H1 (cell line): ENCODE data around the gene RFK. TPM values are rescaled to one million over a fixed set of nuclear protein-coding genes. Genes with fewer than 3 reads are reported as not detected.

ENCODE experiments used
- CTCF ChIA-PET: fragments of 300-600 bp; sonication (Branson Sonifier 250); formaldehyde crosslinking; loops from one replicate; lab custom pipeline; 2021; ENCODE audit not compliant: partially characterized antibody; lab: Charles Lee
- POLR2A ChIA-PET: fragments of 300-600 bp; sonication (Branson Sonifier 250); formaldehyde crosslinking; loops from one replicate; lab custom pipeline; 2021; ENCODE audit warnings: inconsistent platforms; ENCODE audit not compliant: partially characterized antibody; lab: Charles Lee
- DNase-seq, 2 experiments: peaks; one replicate each; pipeline versions ENCODE4 v3.0.0 to v3.0.0-alpha.2; 2010 to 2022; ENCODE audit warnings: low spot score in 2 of 2, low read depth in 1 of 2, mixed read lengths in 1 of 2
- FAIRE-seq: peaks from 2 replicates; lab custom pipeline; 2011; peaks lifted over from hg19 to GRCh38; lab: Jason Lieb, UNC
- H2AFZ ChIP-seq: 2 replicates; pipeline ENCODE4 v1.8.1; 2012; ENCODE audit warnings: low read length, inconsistent platforms
- H2AK5ac ChIP-seq: 2 replicates; pipeline ENCODE4 v1.6.1; 2013; ENCODE audit warnings: low read depth, low read length
- H2BK120ac ChIP-seq: replicated peaks from 2 replicates; pipeline ENCODE3; 2013; ENCODE audit warnings: low read depth, low read length, inconsistent platforms
- H2BK12ac ChIP-seq: 2 replicates; pipeline ENCODE4 v1.6.1; 2013; ENCODE audit warnings: low read depth, low read length
- H2BK15ac ChIP-seq: 2 replicates; pipeline ENCODE4 v1.6.1; 2013; ENCODE audit warnings: low read length
- H2BK20ac ChIP-seq: 2 replicates; pipeline ENCODE4 v1.6.1; 2013; ENCODE audit warnings: low read length
- H2BK5ac ChIP-seq: 2 replicates; pipeline ENCODE4 v1.6.1; 2013; ENCODE audit warnings: low read depth, low read length
- H3K14ac ChIP-seq: 2 replicates; pipeline ENCODE4 v1.6.1; 2013; ENCODE audit warnings: inconsistent platforms; ENCODE audit not compliant: insufficient read length
- H3K18ac ChIP-seq: 2 replicates; pipeline ENCODE4 v1.6.1; 2013; ENCODE audit warnings: low read length; ENCODE audit errors: extremely low read depth
- H3K23ac ChIP-seq: 2 replicates; pipeline ENCODE4 v1.6.1; 2013; ENCODE audit warnings: inconsistent platforms; ENCODE audit not compliant: insufficient read length
- H3K23me2 ChIP-seq: 2 replicates; pipeline ENCODE4 v1.6.1; 2013; ENCODE audit warnings: low read depth, low read length
- H3K27ac ChIP-seq: 2 replicates; pipeline ENCODE4 v1.6.1; 2011; ENCODE audit warnings: low read depth, low read length, inconsistent platforms
- H3K27me3 ChIP-seq, 4 experiments: replicated peaks in 1 of 4; 1 replicate in 1 of 4; 2 replicates in 3 of 4; pipeline versions ENCODE4 v1.6.1 to v1.8.1; 2011 to 2013; ENCODE audit warnings: low read length in 3 of 4, mild to moderate bottlenecking in 3 of 4, inconsistent platforms in 2 of 4, mixed read lengths in 2 of 4, moderate library complexity in 1 of 4; ENCODE audit not compliant: control insufficient read depth in 3 of 4, insufficient read depth in 3 of 4; ENCODE audit errors: extremely low read depth in 1 of 4
- H3K36me3 ChIP-seq, 4 experiments: 2 replicates each; pipeline versions ENCODE4 v1.6.1 to v1.8.1; 2011 to 2013; ENCODE audit warnings: mild to moderate bottlenecking in 4 of 4, low read length in 3 of 4, moderate library complexity in 2 of 4, control low read depth in 1 of 4, inconsistent platforms in 1 of 4; ENCODE audit not compliant: insufficient read depth in 4 of 4, control insufficient read depth in 2 of 4
- H3K4ac ChIP-seq: replicated peaks from 2 replicates; pipeline ENCODE3; 2013; ENCODE audit warnings: low read length, low read depth, mixed read lengths, inconsistent platforms; ENCODE audit not compliant: insufficient read length
- H3K4me1 ChIP-seq, 4 experiments: replicated peaks in 1 of 4; 1 replicate in 1 of 4; 2 replicates in 3 of 4; pipeline versions ENCODE4 v1.6.1 to v1.8.1; 2011 to 2013; ENCODE audit warnings: low read length in 3 of 4, inconsistent platforms in 2 of 4, mixed read lengths in 1 of 4; ENCODE audit not compliant: insufficient read depth in 4 of 4, control insufficient read depth in 3 of 4
- H3K4me2 ChIP-seq, 2 experiments: 2 replicates each; pipeline versions ENCODE4 v1.6.1 to v1.8.1; 2011 to 2013; ENCODE audit warnings: low read depth in 2 of 2, low read length in 2 of 2, control low read depth in 1 of 2, inconsistent platforms in 1 of 2, mild to moderate bottlenecking in 1 of 2; ENCODE audit not compliant: insufficient read depth in 1 of 2
- H3K4me3 ChIP-seq, 4 experiments: fragments of 200-600, 300-600 bp in 1 of 4; sonication (generic), shearing (Covaris generic), sonication (Bioruptor Twin) in 1 of 4; 2 replicates each; pipeline versions ENCODE4 v1.5.1 to v1.8.1; 2011 to 2016; ENCODE audit warnings: low read length in 4 of 4, low read depth in 3 of 4, control low read depth in 2 of 4, inconsistent platforms in 2 of 4, mild to moderate bottlenecking in 2 of 4, mixed read lengths in 1 of 4, moderate library complexity in 1 of 4; ENCODE audit not compliant: insufficient read depth in 2 of 4; ENCODE audit errors: extremely low read depth in 1 of 4
- H3K56ac ChIP-seq: replicated peaks from 2 replicates; pipeline ENCODE3; 2013; ENCODE audit warnings: low read depth, mild to moderate bottlenecking, mixed read lengths, low read length, inconsistent platforms; ENCODE audit not compliant: insufficient read length
- H3K79me1 ChIP-seq: 2 replicates; pipeline ENCODE4 v1.6.1; 2013; ENCODE audit warnings: low read depth, low read length, control low read depth
- H3K79me2 ChIP-seq, 2 experiments: 2 replicates each; pipeline versions ENCODE4 v1.6.1 to v1.8.1; 2012 to 2013; ENCODE audit warnings: low read length in 2 of 2, mild to moderate bottlenecking in 2 of 2, inconsistent platforms in 1 of 2; ENCODE audit not compliant: insufficient read depth in 2 of 2, control insufficient read depth in 1 of 2
- H3K9ac ChIP-seq, 4 experiments: replicated peaks in 1 of 4; 1 replicate in 1 of 4; 2 replicates in 3 of 4; pipeline versions ENCODE4 v1.6.1 to v1.8.1; 2011 to 2013; ENCODE audit warnings: low read depth in 3 of 4, low read length in 3 of 4, control low read depth in 2 of 4, mild to moderate bottlenecking in 2 of 4, moderate library complexity in 2 of 4, inconsistent platforms in 1 of 4; ENCODE audit errors: extremely low read depth in 1 of 4
- H3K9me3 ChIP-seq, 2 experiments: 2 replicates each; pipeline versions ENCODE4 v1.6.1 to v1.8.1; 2012 to 2013; ENCODE audit warnings: mild to moderate bottlenecking in 2 of 2, moderate library complexity in 2 of 2, control low read depth in 1 of 2, inconsistent platforms in 1 of 2, low read depth in 1 of 2, low read length in 1 of 2, mixed read lengths in 1 of 2; ENCODE audit not compliant: insufficient read depth in 2 of 2
- H4K20me1 ChIP-seq, 2 experiments: replicated peaks in 1 of 2; 2 replicates each; pipeline versions ENCODE3 to v1.8.1; 2011 to 2013; ENCODE audit warnings: inconsistent platforms in 2 of 2, low read length in 2 of 2, mild to moderate bottlenecking in 1 of 2; ENCODE audit not compliant: insufficient read depth in 2 of 2, control insufficient read depth in 1 of 2
- H4K5ac ChIP-seq: 2 replicates; pipeline ENCODE4 v1.6.1; 2013; ENCODE audit warnings: low read length, low read depth, mixed read lengths, inconsistent platforms; ENCODE audit not compliant: insufficient read length
- H4K8ac ChIP-seq: 2 replicates; pipeline ENCODE4 v1.8.0; 2013; ENCODE audit warnings: mild to moderate bottlenecking, moderate library complexity, low read length, inconsistent platforms; ENCODE audit not compliant: insufficient read depth; ENCODE audit errors: extremely low read depth
- H4K91ac ChIP-seq: replicated peaks from 2 replicates; pipeline ENCODE3; 2013; ENCODE audit warnings: low read length, mixed read lengths, inconsistent platforms; ENCODE audit not compliant: insufficient read length
- CBX5 ChIP-seq: fragments of 300-800, 300-1000 bp; sonication (generic); IDR thresholded peaks from 2 replicates; pipeline ENCODE4 v1.7.1; 2016; ENCODE audit warnings: antibody characterized with exemption, low read length, low read depth
- EP300 ChIP-seq, 2 experiments: IDR thresholded peaks; 1 replicate in 1 of 2; 2 replicates in 1 of 2; pipeline ENCODE4 v1.6.1; 2011 to 2012; ENCODE audit warnings: low read depth in 2 of 2, low read length in 2 of 2, mild to moderate bottlenecking in 2 of 2, borderline replicate concordance in 1 of 2, inconsistent platforms in 1 of 2, moderate library complexity in 1 of 2
- EZH2 ChIP-seq: fragments of 200-600 bp; sonication (generic); IDR thresholded peaks from 2 replicates; pipeline ENCODE4 v1.7.1; 2012; ENCODE audit warnings: low read depth, mild to moderate bottlenecking, moderate library complexity, low read length, inconsistent platforms; ENCODE audit not compliant: severe bottlenecking
- GTF2F1 ChIP-seq: IDR thresholded peaks from 2 replicates; pipeline ENCODE4 v1.6.1; 2012; ENCODE audit warnings: low read depth, low read length, improper control_type of control experiment, borderline replicate concordance
- KDM4A ChIP-seq: IDR thresholded peaks from one replicate; pipeline ENCODE4 v1.7.1; 2012; ENCODE audit warnings: low read depth, mild to moderate bottlenecking, moderate library complexity, low read length, inconsistent platforms; ENCODE audit not compliant: severe bottlenecking
- KDM5A ChIP-seq: fragments of 200-600 bp; IDR thresholded peaks from 2 replicates; pipeline ENCODE4 v1.7.1; 2012; ENCODE audit warnings: mild to moderate bottlenecking, low read length, inconsistent platforms, mixed read lengths
- NRF1 ChIP-seq: IDR thresholded peaks from 2 replicates; pipeline ENCODE4 v1.6.1; 2011; ENCODE audit warnings: mild to moderate bottlenecking, low read depth, low read length, improper control_type of control experiment
- POLR2AphosphoS5 ChIP-seq: IDR thresholded peaks from 2 replicates; pipeline ENCODE4 v1.6.1; 2011; ENCODE audit warnings: low read depth, low read length
- SIRT6 ChIP-seq: IDR thresholded peaks from one replicate; pipeline ENCODE4 v1.7.1; 2012; ENCODE audit warnings: low read length, inconsistent platforms
- SP2 ChIP-seq: IDR thresholded peaks from 2 replicates; pipeline ENCODE4 v1.6.1; 2012; ENCODE audit warnings: mild to moderate bottlenecking, low read length, inconsistent platforms
- TBP ChIP-seq: IDR thresholded peaks from 2 replicates; pipeline ENCODE4 v1.6.1; 2011; ENCODE audit warnings: low read depth, low read length, improper control_type of control experiment
- TEAD4 ChIP-seq: IDR thresholded peaks from 2 replicates; pipeline ENCODE4 v1.6.1; 2012; ENCODE audit warnings: low read depth, low read length, inconsistent platforms, mixed read lengths
- USF2 ChIP-seq: IDR thresholded peaks from 2 replicates; pipeline ENCODE4 v1.6.1; 2011; ENCODE audit warnings: low read length, improper control_type of control experiment
- WGBS, 2 experiments: shearing (Covaris generic) in 1 of 2; methylation state at CpG; one replicate each; pipeline versions ENCODE4 v1.1.6 to v1.1.7; 2013 to 2015; ENCODE audit warnings: low lambda C conversion rate in 2 of 2, mixed read lengths in 2 of 2, inconsistent platforms in 1 of 2, low coverage in 1 of 2, missing lambda C conversion rate in 1 of 2; ENCODE audit not compliant: insufficient replicate concordance in 2 of 2, insufficient coverage in 1 of 2, insufficient read length in 1 of 2; ENCODE audit errors: extremely low coverage in 1 of 2, missing lambda C conversion rate in 1 of 2; 5-methylcytosine and 5-hydroxymethylcytosine counted together
- polyA plus RNA-seq, 7 experiments: library from polyadenylated mRNA; depleted of rRNA in 3 of 7; stranded (reverse) in 5 of 7; unstranded in 2 of 7; fragments of >200 nt in 5 of 7; fragments of 200-250 nt in 2 of 7; gene quantifications; 1 replicate in 5 of 7; 2 replicates in 1 of 7; 4 replicates in 1 of 7; pipeline versions ENCODE4 v1.2.1 to v1.2.3, GENCODE V29; 2011 to 2013; ENCODE audit warnings: missing spikeins in 2 of 7, mixed read lengths in 2 of 7
- total RNA-seq: library from RNA; stranded (reverse); fragmentation: NEBNext Ultra II Directional; extraction: Animal tissue kit (Norgen Biotek cat#: 25700); gene quantifications from 2 replicates; pipeline ENCODE4 v1.2.1, GENCODE V29; 2021

The RFK gene
- total and polyA plus RNA-seq, 2 of the 8 experiments (the other 6 are each of a cell fraction or from before 2014, with no cell fraction given), result 4.3 to 10.6 TPM

GRCh38 chr9:76426807-76427419 is 32.7 kb upstream of the RFK start:
- no peak for DNase-seq
- H3K23me2 ChIP-seq, result no peaks in the 10 kb centered on the region
- no peak overlapping the region for H3K14ac ChIP-seq
- no peak overlapping the region for H3K18ac ChIP-seq
- H3K9ac ChIP-seq, result no peak overlapping the region
- H2BK15ac ChIP-seq, result no peak overlapping the region
- H2BK120ac ChIP-seq, result no peak overlapping the region
- no peak overlapping the region for H3K4ac ChIP-seq
- H2AFZ ChIP-seq, result no peak overlapping the region
- H3K79me1 ChIP-seq, result no peaks in the 10 kb centered on the region
- 91% methylated on average over 7 of the region's 7 CpGs; no CpG with 5 or more reads in 1 of the 2 experiments for WGBS, 2 experiments
- H3K56ac ChIP-seq, result no peak overlapping the region
- ChIA-PET CTCF (interaction anchor here (1.2 to 1.4 kb wide), 2 partner anchors 8 to 231 kb away, joined by 3 to 4 read pairs; no protein-coding TSS in a partner anchor), POLR2A (no interaction called here)
- no peaks in the 10 kb centered on the region for H3K79me2 ChIP-seq
- no peak overlapping the region for H4K91ac ChIP-seq
- no peaks in the 10 kb centered on the region for H4K20me1 ChIP-seq
- H3K27ac ChIP-seq, result no peak overlapping the region
- H4K5ac ChIP-seq, result no peak overlapping the region
- no peaks in the 10 kb centered on the region for H3K27me3 ChIP-seq
- no peak overlapping the region for H3K23ac ChIP-seq
- no peak overlapping the region for H2BK12ac ChIP-seq
- TF ChIP-seq POLR2AphosphoS5, result no peak
- TF ChIP-seq SIRT6, result no peak
- TF ChIP-seq SP2, result no peak
- TF ChIP-seq GTF2F1, result no peak
- TF ChIP-seq KDM5A, result no peak
- no peak for TF ChIP-seq CBX5
- TF ChIP-seq EP300 (IDR thresholded peaks at IDR 0.05; ENCODE audit: borderline replicate concordance in 1 of 2, low read depth in 2 of 2, low read length in 2 of 2), result no peak
- no peak for TF ChIP-seq USF2
- no peak for TF ChIP-seq NRF1
- no peak for TF ChIP-seq EZH2
- TF ChIP-seq TBP, result no peak
- TF ChIP-seq KDM4A, result no peak
- TF ChIP-seq TEAD4, result no peak
- TF ChIP-seq, all 59 proteins: peak for 0
- Histone ChIP-seq H3K4me3 (no peak overlapping the region), H3K36me3 (no peaks in the 10 kb centered on the region), H2BK20ac (no peak overlapping the region), H3K9me3 (no peaks in the 10 kb centered on the region), H2AK5ac (no peak overlapping the region), H3K4me1 (peaks cover 0 to 5% (median 0%) of the 10 kb centered on the region in 4 experiments; a peak in 4 of 7 replicates), H3K4me2 (no peak overlapping the region), H4K8ac (no peak overlapping the region), H2BK5ac (no peak overlapping the region)
- no peak for FAIRE-seq
